Left lung (tissue), 10 donors: Measurements from ENCODE around the gene CARD9. TPM values are rescaled to one million over a fixed set of nuclear protein-coding genes. Genes with fewer than 3 reads are reported as not detected.
"Not testable (repeated sequence)": the region's sequence is repeated elsewhere in the genome, so short reads cannot be mapped to it uniquely, and the experiment has no call there.

Experiments
- ATAC-seq: fragments of 200-7000 bp; cut with Tn5 transposase; one replicate; pipeline ENCODE4 v1.9.1; 2020; ENCODE audit warnings: moderate library complexity
- DNase-seq, 4 donors: peaks; one replicate each; pipeline ENCODE4 v3.0.0-alpha.2; 2013 to 2020
- H3K27ac ChIP-seq, 2 donors: fragments of 200-600 bp; sonication (generic) in 1 of 2; one replicate each; pipeline versions ENCODE4 v1.5.0 to v1.8.0; 2020 to 2021
- H3K27me3 ChIP-seq, 2 donors: fragments of 200-600 bp; sonication (generic) in 1 of 2; one replicate each; pipeline versions ENCODE4 v1.5.0 to v1.8.0; 2020 to 2021
- H3K36me3 ChIP-seq, 2 donors: fragments of 200-600 bp; sonication (generic) in 1 of 2; one replicate each; pipeline versions ENCODE4 v1.5.0 to v1.8.0; 2020 to 2021
- H3K4me1 ChIP-seq, 2 donors: fragments of 200-600 bp; one replicate each; pipeline ENCODE4 v1.8.0; 2021
- H3K4me3 ChIP-seq, 2 donors: fragments of 200-600 bp; sonication (generic) in 1 of 2; one replicate each; pipeline versions ENCODE4 v1.5.0 to v1.8.0; 2020 to 2021; ENCODE audit warnings: mild to moderate bottlenecking in 1 of 2
- H3K9me3 ChIP-seq, 2 donors: fragments of 200-600 bp; sonication (generic) in 1 of 2; one replicate each; pipeline versions ENCODE4 v1.5.0 to v1.8.0; 2020 to 2021
- CTCF ChIP-seq, 2 donors: fragments of 200-600 bp; sonication (generic) in 1 of 2; IDR thresholded peaks; one replicate each; pipeline versions ENCODE4 v1.5.0 to v1.8.0; 2021; ENCODE audit warnings: antibody characterized with exemption in 2 of 2
- intact Hi-C, 2 donors: fragments of 100-400 bp; cut with DNase I; formaldehyde crosslinking; loops; one replicate each; pipeline versions ENCODE4 v1.11.2 to v1.14.2; 2022
- polyA plus RNA-seq, 6 donors: library from polyadenylated mRNA; unstranded; fragments of 120-200 nt; gene quantifications; one replicate each; pipeline ENCODE4 v1.2.1, GENCODE V29; 2013; ENCODE audit not compliant: insufficient read length in 6 of 6
- total RNA-seq, 2 donors: library from RNA; stranded (reverse); fragmentation: NEBNext Ultra II Directional; extraction: Animal tissue kit (Norgen Biotek cat#: 25700); gene quantifications; one replicate each; pipeline ENCODE4 v1.2.1, GENCODE V29; 2021
- donor health status: DM: no; HTN: yes; CAD: no.
- donor health status: DM: no; HTN: no; CAD: no.

Gene CARD9
- total and polyA plus RNA-seq, 8 donors: 0.66 to 11.1 (median 1.4) TPM

GRCh38 chr9:136324501-136325300, 48.8 kb downstream of the CARD9 start:
- TF ChIP-seq CTCF (IDR thresholded peaks at IDR 0.05): no peak
- Histone ChIP-seq H3K27me3 (peaks cover 0 to 33% of the 10 kb centered on the region in 2 donors), H3K4me1 (peaks cover 18 to 37% of the 10 kb centered on the region in 2 donors), H3K9me3 (no peaks in the 10 kb centered on the region), H3K27ac (no peak overlapping the region), H3K4me3 (no peak overlapping the region), H3K36me3 (no peaks in the 10 kb centered on the region)
- intact Hi-C loops: no loop called here
- ATAC-seq: peak; percentile 74
- DNase-seq: peak in 3 of 4 donors; percentile 62 to 83 (median 73)

- Histone ChIP-seq H3K4me1 (peaks cover 14 to 29% of the 10 kb centered on the region in 2 donors), H3K4me3 (no peak overlapping the region), H3K27me3 (peaks cover 0 to 26% of the 10 kb centered on the region in 2 donors), H3K36me3 (no peaks in the 10 kb centered on the region), H3K9me3 (no peaks in the 10 kb centered on the region), H3K27ac (no peak overlapping the region)
- intact Hi-C loops: no loop called here
- peak in 1 of 4 donors; percentile 45 for DNase-seq
- ATAC-seq: no peak
- TF ChIP-seq CTCF (IDR thresholded peaks at IDR 0.05): no peak
Measured at GRCh38 chr9:136323371-136323789, 50.1 kb downstream of the CARD9 start.

- DNase-seq (peak in 1 of 4 donors; percentile 53), ATAC-seq (no peak)
- H3K36me3 ChIP-seq: no peaks in the 10 kb centered on the region
- no peak overlapping the region for H3K4me3 ChIP-seq
- no peak overlapping the region for H3K27ac ChIP-seq
- intact Hi-C loops: no loop called here
- TF ChIP-seq CTCF (IDR thresholded peaks at IDR 0.05): no peak
- H3K4me1 ChIP-seq: peaks cover 8 to 24% of the 10 kb centered on the region in 2 donors
- no peaks in the 10 kb centered on the region for H3K9me3 ChIP-seq
- peaks cover 0 to 21% of the 10 kb centered on the region in 2 donors for H3K27me3 ChIP-seq
Measured at GRCh38 chr9:136322756-136323330, 50.6 kb downstream of the CARD9 start.

- no peak overlapping the region for H3K27ac ChIP-seq
- peaks cover 3 to 12% of the 10 kb centered on the region in 2 donors for H3K4me1 ChIP-seq
- no peak for TF ChIP-seq CTCF (IDR thresholded peaks at IDR 0.05)
- ATAC-seq (no peak), DNase-seq (peak in 1 of 4 donors; percentile 57)
- no peaks in the 10 kb centered on the region for H3K36me3 ChIP-seq
- no peaks in the 10 kb centered on the region for H3K9me3 ChIP-seq
- H3K27me3 ChIP-seq: peaks cover 0 to 10% of the 10 kb centered on the region in 2 donors
- H3K4me3 ChIP-seq: no peak overlapping the region
- intact Hi-C loops: no loop called here
Measured at GRCh38 chr9:136321561-136321960, 51.9 kb downstream of the CARD9 start.

GRCh38 chr9:136320972-136321371, 52.5 kb downstream of the CARD9 start:
- H3K9me3 ChIP-seq, H3K4me1 ChIP-seq, intact Hi-C loops, H3K4me3 ChIP-seq, H3K27ac ChIP-seq, H3K27me3 ChIP-seq, H3K36me3 ChIP-seq, DNase-seq, ATAC-seq: not testable (repeated sequence)

GRCh38 chr9:136319955-136320354, 53.5 kb downstream of the CARD9 start:
- H3K4me1 ChIP-seq, intact Hi-C loops, H3K36me3 ChIP-seq, DNase-seq, H3K4me3 ChIP-seq, H3K27me3 ChIP-seq, ATAC-seq, H3K27ac ChIP-seq, H3K9me3 ChIP-seq: not testable (repeated sequence)

GRCh38 chr9:136319244-136319643, 54.2 kb downstream of the CARD9 start:
- H3K27ac ChIP-seq, intact Hi-C loops, ATAC-seq, H3K4me1 ChIP-seq, H3K27me3 ChIP-seq, H3K36me3 ChIP-seq, DNase-seq, H3K4me3 ChIP-seq: not testable (repeated sequence)
- H3K9me3 ChIP-seq: peaks cover 0 to 13% of the 10 kb centered on the region in 2 donors
